ENCODE results near the gene NPC1L1. TPM values are rescaled to one million over a fixed set of nuclear protein-coding genes. Genes with fewer than 3 reads are reported as not detected.

Gene NPC1L1
- polyA plus RNA-seq, 1 donor from 2014 or later: not detected

DNA sequence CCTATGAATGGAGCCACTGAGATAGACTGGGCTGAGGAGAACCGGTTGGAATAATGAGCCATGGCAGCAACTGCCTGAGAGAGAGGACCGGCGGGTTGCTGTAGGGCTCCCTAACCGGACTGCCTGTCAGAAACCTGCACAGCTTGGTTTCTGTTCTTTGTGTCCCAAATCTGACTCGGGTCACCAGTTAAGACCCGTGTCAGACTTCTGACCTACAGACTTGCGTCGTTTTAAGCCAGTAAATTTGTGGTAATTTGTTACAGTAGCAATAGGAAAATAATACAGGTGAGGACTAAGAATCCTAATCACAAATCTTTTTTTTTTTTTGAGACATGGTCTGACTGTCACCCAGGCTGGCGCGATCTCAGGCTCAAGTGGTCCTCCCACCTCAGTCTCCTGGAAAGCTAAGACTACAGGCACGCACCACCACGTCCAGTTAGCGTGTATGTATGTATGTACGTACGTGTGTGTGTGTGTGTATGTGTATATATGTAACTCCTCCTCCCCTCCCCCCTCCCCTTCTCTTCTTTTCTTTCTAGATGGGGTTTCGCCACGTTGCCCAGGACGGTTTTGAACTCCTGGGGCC lies 33.2 kb upstream of the NPC1L1 start:
- H3K36me3 ChIP-seq (ENCODE audit: insufficient read depth, low read length): peaks cover 4% of the 10 kb centered on the region
- no peaks in the 10 kb centered on the region for H3K27me3 ChIP-seq (ENCODE audit: insufficient read depth, low read depth, low read length)
- peak overlapping the region; percentile 51 for H2AFZ ChIP-seq (ENCODE audit: low read depth, low read length)
- H3F3A ChIP-seq (ENCODE audit: insufficient read depth, low read length, poor library complexity, severe bottlenecking): no peaks in the 10 kb centered on the region
- TF ChIP-seq EZH2 (IDR thresholded peaks at IDR 0.05; ENCODE audit: borderline replicate concordance, insufficient read depth, low read length, poor library complexity, severe bottlenecking) (no peak), EP300 (conservative IDR thresholded peaks at IDR 0.05; ENCODE audit: poor library complexity, severe bottlenecking) (no peak), SMC3 (conservative IDR thresholded peaks at IDR 0.05; ENCODE audit: poor library complexity) (no peak), TAF1 (IDR thresholded peaks at IDR 0.05; ENCODE audit: low read depth) (no peak), POLR2AphosphoS5 (IDR thresholded peaks at IDR 0.05) (no peak)
- H3K9ac ChIP-seq (ENCODE audit: low read length): peak overlapping the region; percentile 84
- H3K4me3 ChIP-seq (ENCODE audit: low read length): peak overlapping the region; percentile 87
- H3K9me2 ChIP-seq (ENCODE audit: insufficient read depth, low read length): no peaks in the 10 kb centered on the region
- H4K20me1 ChIP-seq (ENCODE audit: insufficient read depth): no peaks in the 10 kb centered on the region
- H3K4me2 ChIP-seq (ENCODE audit: low read length): peak overlapping the region; percentile 91
- H3K79me2 ChIP-seq (replicated peaks; ENCODE audit: insufficient read depth, low read length): peaks cover 9% of the 10 kb centered on the region
- no peaks in the 10 kb centered on the region for H3K9me3 ChIP-seq (ENCODE audit: low read length)
- peak overlapping the region; percentile 76 for H3K27ac ChIP-seq (ENCODE audit: low read length)

DNA sequence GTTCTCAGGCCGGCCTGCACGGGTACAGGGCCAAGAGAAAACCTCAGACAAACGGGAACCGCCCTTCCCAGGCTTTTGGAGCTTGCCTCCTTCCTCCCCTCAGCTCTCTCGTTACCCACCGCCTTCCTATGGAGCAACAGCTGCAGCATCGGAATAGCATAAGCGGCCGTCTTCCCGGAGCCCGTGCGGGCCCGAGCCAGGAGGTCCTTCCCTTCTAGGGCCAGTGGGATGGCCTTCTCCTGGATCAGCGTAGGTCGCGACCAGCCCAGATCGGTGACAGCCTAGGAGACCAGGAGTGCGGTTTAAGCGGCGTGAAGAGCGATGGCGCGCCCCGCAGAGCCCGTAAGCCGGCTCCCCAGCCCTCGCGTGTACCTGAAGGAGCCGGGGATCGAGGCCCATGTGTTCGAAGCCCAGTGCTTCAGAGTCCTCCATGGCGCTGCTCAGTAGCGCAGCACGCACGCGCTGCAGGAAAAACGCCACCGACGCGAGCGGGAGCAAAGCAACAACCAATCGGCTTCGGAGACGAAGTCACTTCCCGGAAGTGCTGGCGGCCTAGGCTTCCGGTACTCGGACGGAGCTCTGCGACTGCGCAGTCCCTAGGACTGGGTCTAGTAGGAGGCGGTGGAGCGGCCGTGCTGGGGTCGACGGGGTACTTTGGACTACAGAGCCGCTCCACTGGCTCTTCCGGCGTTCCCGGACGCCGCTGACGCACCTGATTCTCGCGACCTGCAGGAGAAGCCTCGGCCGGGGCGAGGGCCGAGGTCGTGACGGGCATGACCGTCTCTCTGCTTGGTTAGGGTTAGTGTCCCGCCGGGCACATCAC lies 32.5 kb upstream of the NPC1L1 start, which contains the start of gene DDX56:
Gene DDX56, minus strand, starts transcription at position 445 of the 823 bp plus-strand sequence. Its CDS starts 13 bp downstream, at position 432.
- Histone ChIP-seq H2AFZ (ENCODE audit: low read depth, low read length) (peak within 1 kb of the TSS; percentile 51), H3K9me2 (ENCODE audit: insufficient read depth, low read length) (no peaks in the 10 kb centered on the region), H3K4me2 (ENCODE audit: low read length) (peak within 1 kb of the TSS; percentile 91), H3K79me2 (replicated peaks; ENCODE audit: insufficient read depth, low read length) (peaks cover 9% of the 10 kb centered on the region), H3K4me3 (ENCODE audit: low read length) (peak within 1 kb of the TSS; percentile 87), H3K36me3 (ENCODE audit: insufficient read depth, low read length) (peaks cover 4% of the 10 kb centered on the region), H3K9ac (ENCODE audit: low read length) (peak within 1 kb of the TSS; percentile 84), H3K27ac (ENCODE audit: low read length) (peak within 1 kb of the TSS; percentile 76), H4K20me1 (ENCODE audit: insufficient read depth) (no peaks in the 10 kb centered on the region), H3K27me3 (ENCODE audit: insufficient read depth, low read depth, low read length) (no peaks in the 10 kb centered on the region), H3F3A (ENCODE audit: insufficient read depth, low read length, poor library complexity, severe bottlenecking) (no peaks in the 10 kb centered on the region), H3K9me3 (ENCODE audit: low read length) (no peaks in the 10 kb centered on the region)
- TF ChIP-seq, protein P1, sequence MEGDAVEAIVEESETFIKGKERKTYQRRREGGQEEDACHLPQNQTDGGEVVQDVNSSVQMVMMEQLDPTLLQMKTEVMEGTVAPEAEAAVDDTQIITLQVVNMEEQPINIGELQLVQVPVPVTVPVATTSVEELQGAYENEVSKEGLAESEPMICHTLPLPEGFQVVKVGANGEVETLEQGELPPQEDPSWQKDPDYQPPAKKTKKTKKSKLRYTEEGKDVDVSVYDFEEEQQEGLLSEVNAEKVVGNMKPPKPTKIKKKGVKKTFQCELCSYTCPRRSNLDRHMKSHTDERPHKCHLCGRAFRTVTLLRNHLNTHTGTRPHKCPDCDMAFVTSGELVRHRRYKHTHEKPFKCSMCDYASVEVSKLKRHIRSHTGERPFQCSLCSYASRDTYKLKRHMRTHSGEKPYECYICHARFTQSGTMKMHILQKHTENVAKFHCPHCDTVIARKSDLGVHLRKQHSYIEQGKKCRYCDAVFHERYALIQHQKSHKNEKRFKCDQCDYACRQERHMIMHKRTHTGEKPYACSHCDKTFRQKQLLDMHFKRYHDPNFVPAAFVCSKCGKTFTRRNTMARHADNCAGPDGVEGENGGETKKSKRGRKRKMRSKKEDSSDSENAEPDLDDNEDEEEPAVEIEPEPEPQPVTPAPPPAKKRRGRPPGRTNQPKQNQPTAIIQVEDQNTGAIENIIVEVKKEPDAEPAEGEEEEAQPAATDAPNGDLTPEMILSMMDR (IDR thresholded peaks at IDR 0.05; ENCODE audit: poor library complexity, severe bottlenecking): no peak
- TF ChIP-seq SMC3 (conservative IDR thresholded peaks at IDR 0.05; ENCODE audit: poor library complexity): no peak
- TF ChIP-seq EP300 (conservative IDR thresholded peaks at IDR 0.05; ENCODE audit: poor library complexity, severe bottlenecking): no peak
- peak; percentile 99 for TF ChIP-seq MXI1 (conservative IDR thresholded peaks at IDR 0.05; ENCODE audit: poor library complexity, severe bottlenecking)
- TF ChIP-seq, protein P2, sequence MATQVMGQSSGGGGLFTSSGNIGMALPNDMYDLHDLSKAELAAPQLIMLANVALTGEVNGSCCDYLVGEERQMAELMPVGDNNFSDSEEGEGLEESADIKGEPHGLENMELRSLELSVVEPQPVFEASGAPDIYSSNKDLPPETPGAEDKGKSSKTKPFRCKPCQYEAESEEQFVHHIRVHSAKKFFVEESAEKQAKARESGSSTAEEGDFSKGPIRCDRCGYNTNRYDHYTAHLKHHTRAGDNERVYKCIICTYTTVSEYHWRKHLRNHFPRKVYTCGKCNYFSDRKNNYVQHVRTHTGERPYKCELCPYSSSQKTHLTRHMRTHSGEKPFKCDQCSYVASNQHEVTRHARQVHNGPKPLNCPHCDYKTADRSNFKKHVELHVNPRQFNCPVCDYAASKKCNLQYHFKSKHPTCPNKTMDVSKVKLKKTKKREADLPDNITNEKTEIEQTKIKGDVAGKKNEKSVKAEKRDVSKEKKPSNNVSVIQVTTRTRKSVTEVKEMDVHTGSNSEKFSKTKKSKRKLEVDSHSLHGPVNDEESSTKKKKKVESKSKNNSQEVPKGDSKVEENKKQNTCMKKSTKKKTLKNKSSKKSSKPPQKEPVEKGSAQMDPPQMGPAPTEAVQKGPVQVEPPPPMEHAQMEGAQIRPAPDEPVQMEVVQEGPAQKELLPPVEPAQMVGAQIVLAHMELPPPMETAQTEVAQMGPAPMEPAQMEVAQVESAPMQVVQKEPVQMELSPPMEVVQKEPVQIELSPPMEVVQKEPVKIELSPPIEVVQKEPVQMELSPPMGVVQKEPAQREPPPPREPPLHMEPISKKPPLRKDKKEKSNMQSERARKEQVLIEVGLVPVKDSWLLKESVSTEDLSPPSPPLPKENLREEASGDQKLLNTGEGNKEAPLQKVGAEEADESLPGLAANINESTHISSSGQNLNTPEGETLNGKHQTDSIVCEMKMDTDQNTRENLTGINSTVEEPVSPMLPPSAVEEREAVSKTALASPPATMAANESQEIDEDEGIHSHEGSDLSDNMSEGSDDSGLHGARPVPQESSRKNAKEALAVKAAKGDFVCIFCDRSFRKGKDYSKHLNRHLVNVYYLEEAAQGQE (IDR thresholded peaks at IDR 0.05; ENCODE audit: borderline replicate concordance): peak; percentile 69
- no peak for TF ChIP-seq EZH2 (IDR thresholded peaks at IDR 0.05; ENCODE audit: borderline replicate concordance, insufficient read depth, low read length, poor library complexity, severe bottlenecking)
- TF ChIP-seq POLR2AphosphoS5 (IDR thresholded peaks at IDR 0.05): peak; percentile 87

Measured in neural cell (in vitro differentiated cells).